HG02938 (cell line): Measurements from ENCODE around the gene REEP5.
"Not testable (repeated sequence)": the region's sequence is repeated elsewhere in the genome, so short reads cannot be mapped to it uniquely, and the experiment has no call there.

Experiments
- ATAC-seq: cut with Tn5 transposase; IDR thresholded peaks from one replicate; pipeline ENCODE4 v1.9.1; 2021; ENCODE audit warnings: mild to moderate bottlenecking, moderate library complexity; ENCODE audit not compliant: unreplicated experiment

REEP5 gene

DNA sequence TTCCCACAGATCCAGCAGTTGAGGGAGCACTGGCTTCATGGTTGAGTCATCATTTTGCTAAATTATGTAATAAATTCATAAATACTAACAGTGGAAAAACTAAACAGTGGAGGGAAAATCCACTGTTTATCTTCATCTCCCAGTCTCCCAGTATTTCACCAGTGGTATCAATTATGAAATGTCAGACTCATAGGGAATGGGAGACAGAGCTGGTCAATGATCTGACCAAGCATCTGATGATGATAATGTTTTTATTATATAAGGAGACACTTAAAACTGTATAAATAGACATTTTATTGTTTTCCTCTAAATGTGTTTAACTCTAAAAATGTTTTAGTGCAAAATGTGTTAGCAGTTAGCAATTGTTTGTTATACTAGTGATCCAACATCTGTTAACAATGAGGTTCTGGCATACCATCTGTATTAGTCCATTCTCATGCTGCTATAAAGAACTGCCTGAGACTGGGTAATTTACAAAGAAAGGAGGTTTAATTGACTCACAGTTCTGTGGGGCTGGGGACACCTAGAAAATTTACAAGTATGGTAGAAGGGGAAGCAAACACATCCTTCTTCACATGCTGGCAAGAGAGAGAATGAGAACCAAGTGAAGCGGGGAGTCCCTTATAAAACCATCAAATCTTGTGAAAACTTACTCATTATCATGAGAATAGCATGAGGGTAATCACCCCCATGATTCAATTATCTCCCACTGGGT, 11.8 kb upstream of the REEP5 start:
- no peak for ATAC-seq

DNA sequence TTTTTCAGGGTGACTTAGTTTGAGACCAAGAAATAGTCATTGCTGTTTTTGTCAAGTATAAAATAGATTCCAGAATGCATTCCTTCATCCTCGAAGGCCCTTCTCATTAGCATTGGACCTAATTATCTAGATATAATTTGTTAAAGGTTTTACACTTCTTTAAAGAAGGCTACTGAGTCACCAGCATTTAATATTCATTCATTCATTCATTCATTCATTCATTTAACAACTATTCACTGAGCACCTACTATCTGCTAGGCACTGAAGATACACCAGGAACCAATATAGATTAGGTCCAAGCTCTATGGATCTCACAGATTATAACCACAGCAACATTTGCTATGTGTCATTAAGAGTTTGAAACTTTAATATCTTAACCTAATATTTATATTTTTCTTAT, 11.1 kb upstream of the REEP5 start:
- no peak for ATAC-seq

DNA sequence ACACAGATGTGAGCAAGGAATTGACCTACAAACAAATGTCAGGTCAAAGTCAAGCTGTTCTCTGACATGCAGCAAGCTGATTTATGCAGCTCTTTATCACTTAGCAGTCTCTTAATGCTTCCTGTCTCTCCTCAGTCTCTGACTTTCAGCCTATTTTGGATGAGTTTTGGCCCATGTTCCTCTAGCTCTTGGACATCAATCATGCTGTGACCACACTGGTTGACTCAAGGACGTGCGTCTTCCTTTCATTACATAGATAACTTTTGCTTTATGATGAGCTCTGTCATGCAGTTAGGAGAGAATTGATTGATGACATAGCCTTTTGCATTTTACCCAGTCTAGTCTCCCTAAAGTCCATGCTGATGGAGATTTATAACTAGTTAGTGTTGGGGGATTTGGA, 9.4 kb upstream of the REEP5 start:
- no peak for ATAC-seq

- peak; percentile 60 for ATAC-seq
Observed at GRCh38 chr5:112930082-112930344, 8.0 kb upstream of the REEP5 start.

GRCh38 chr5:112929336-112930081, 7.5 kb upstream of the REEP5 start:
- peak; percentile 62 for ATAC-seq

GRCh38 chr5:112923988-112924387, 2.0 kb upstream of the REEP5 start:
- no peak for ATAC-seq

DNA sequence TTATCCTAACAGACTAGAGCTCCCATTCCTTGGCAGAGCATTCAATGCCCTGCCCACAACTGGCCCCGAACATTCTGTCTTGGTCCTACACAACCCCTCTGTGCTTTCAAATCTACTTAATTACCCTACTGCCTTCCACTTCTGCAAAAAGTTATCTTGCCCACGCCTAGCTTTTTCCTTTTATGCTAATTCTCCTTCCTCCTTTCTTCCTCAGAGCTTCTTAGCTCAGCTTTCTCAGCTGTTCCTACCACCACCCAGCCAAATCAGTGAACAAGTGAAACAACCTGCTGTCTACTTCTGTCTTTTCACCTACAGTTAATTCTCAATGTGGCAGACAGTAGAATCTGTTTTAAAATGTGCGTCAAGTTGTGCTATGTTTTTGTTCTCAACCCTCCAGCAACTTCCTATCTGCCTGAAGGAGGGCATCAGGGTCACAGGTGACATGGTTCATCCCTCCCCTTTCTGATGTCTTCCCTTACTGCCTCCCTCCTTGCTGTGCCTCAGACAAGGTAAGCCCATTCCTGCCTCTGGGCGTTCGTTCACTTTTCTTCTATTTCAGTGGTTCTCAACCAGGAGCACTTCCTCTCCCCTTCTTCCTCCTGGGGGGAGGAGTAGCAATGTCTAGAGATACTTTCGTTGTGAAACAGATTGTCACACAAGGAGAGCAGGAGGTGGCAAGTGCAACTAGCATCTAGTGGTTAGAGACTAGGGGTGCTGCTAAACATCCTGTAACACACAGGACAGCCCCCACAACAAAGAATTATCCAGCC, 1.3 kb upstream of the REEP5 start:
- ATAC-seq, result peak; percentile 44

GRCh38 chr5:112921026-112921832, 798 bp downstream of the REEP5 start:
- peak; percentile 28 for ATAC-seq

DNA sequence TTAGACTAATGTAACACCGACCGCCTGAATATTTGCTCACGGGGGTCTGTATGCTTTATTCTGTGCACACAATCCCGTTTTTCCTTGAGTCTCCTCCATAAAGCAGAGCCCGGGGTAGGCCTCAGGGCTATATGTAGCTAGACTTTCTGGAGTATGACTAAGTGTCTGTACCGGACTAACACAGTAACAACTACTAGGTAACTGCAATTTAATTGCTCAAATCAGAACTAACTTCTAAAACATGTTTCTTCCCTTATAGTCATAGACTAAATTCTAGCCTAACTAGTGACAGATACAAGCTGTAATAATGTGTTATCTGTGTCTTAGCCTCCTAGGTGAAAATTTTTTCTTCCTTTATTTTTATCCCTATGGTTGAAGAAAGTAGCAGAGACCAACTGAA, 2.1 kb downstream of the REEP5 start:
- no peak for ATAC-seq

- ATAC-seq, result no peak
Observed at GRCh38 chr5:112918679-112919078, 3.3 kb downstream of the REEP5 start.

GRCh38 chr5:112918136-112918535, 3.9 kb downstream of the REEP5 start:
- no peak for ATAC-seq

GRCh38 chr5:112917453-112917995, 4.5 kb downstream of the REEP5 start:
- ATAC-seq, result no peak

DNA sequence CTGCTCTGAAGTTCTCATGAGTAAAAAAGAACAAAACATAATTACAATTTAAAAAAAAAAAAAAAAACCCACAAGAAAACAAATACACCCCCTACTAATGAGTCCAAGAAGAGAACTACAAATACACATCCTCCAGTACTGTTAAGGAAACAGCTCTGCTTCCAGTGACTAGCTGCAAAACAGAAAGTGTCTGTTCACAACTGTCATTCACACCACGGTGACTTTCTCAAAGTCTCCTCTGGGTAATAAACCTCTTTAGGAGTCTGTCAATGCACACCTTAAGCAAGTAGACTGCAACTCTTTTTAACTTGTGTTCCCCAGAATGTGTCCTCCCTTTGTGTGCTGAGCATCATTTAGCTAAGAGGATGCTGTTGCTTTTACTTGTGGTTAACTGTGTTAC, 6.2 kb downstream of the REEP5 start:
- ATAC-seq, result no peak

DNA sequence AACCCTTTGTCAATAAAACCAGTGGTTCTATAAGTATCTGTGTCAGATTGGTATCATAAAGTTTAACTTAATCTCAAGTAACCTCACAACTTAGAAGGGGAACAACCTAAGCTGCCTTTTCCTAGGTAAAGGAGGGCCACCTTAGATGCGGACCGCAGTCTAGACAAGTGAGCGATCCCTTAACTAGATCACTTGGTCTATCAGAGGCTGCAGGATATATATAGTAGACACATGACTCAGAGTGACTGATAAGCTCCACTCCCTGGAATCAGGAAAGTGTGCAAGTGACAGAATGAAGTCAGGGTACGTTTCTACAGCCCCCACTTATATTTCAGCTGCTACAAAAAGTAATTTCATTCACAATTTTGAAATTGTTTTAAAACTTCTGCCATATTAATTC, 7.4 kb downstream of the REEP5 start:
- ATAC-seq, result no peak

DNA sequence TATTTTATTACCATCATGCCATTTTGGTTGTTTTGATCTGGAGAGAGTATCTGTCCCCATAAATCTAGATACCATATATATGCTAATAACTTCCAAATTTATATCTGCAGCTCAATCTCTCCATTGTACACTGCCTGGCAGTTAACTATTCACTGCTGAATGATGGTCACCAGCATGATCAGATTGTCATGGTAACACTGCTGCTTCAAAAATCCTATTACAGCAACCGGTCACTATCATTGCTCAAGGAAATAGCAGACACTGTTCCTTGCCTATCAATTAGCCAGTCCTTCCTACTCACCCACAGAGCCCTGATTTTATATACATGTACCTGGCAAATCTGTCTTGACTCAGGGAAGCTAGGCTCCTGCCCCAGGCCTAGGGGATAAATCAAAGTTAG, 11.5 kb downstream of the REEP5 start:
- no peak for ATAC-seq

GRCh38 chr5:112908854-112909253, 13.2 kb downstream of the REEP5 start:
- no peak for ATAC-seq

- ATAC-seq, result no peak
Observed at GRCh38 chr5:112907166-112907631, 14.8 kb downstream of the REEP5 start.

DNA sequence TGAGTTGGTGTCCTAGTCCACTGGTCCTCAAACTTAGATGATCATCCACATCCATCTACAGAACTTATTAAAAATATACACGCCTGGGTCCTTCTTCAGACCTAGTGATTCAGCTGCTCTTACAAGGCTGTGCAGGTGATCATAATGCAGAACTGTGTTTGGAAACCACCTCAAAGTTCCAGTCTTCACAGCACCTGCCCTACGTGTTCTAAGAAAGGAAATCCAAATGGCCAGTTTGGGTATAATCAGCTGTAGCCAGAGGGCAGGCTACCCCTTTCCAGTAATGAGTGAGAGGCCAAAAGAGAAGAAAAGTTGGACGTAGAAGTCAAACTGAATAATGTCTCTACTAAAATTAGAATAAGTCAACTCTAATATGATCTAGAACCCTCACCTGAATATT, 15.4 kb downstream of the REEP5 start:
- no peak for ATAC-seq

DNA sequence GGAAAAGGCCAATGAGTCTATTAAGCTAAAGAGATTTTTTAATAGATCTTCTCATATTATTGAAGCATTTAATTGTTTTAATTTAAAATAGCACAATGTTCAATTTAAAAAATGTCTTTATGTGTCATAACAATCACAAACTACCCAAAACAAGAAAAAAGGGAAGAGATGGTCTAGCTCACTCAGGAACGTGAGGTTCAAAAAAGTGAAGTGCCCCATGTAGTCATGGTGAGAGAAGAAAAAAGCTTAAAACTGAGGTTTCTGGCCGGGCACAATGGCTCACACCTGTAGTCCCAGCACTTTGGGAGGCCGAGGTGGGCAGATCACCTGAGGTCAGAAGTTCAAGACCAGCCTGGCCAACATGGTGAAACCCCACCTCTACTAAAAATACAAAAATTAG, 17.0 kb downstream of the REEP5 start:
- ATAC-seq, result not testable (repeated sequence)

DNA sequence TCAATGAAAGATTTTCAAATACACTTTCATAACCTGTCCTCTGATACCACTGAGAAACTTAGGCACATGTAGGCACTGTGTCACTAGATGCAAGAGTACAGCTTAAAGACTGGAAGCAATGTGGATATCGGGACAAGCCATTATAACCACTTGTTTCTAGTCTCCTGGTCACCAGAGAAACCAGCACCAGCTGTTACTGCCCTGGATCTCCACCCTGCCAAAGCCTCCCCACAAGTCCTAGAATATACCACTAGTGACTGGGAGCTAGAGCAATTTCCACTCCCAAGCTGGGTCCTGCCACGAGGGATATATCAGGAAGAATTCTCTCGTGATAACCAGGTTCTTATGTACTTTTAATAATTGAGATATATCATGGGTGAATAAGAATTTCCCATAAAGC, 19.5 kb downstream of the REEP5 start:
- no peak for ATAC-seq

- ATAC-seq, result no peak
Observed at GRCh38 chr5:112895682-112896081, 26.3 kb downstream of the REEP5 start.
